ENCODE measurements around the gene ZNHIT2.

DNA sequence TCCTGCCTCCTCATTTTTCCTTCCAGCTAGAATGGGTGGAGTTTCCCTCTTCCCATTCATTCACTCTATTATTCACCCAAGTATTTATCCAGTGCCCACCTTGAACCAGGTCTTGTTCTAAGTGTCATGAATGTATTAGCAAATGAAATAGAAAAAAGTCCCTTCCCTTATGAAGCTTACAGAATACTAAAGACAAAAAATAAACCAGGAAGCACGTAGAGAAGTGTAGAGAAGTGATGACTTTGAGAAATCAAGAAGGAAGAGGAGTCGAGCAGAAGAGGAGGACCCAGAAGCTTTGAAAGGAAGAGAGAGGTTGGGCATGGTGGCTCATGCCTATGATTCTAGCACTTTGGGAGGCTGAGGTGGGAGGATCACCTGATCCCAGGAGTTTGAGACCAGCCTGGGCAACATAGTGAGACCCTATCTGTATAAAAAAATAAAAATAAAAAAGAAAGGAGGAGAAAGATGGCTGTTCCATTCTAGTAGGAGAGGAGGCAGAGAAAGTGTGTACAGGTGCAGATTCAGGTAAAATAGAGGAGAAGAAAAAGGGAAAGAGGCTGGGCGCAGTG, 33.9 kb upstream of the ZNHIT2 start:
- TF ChIP-seq, protein P1, sequence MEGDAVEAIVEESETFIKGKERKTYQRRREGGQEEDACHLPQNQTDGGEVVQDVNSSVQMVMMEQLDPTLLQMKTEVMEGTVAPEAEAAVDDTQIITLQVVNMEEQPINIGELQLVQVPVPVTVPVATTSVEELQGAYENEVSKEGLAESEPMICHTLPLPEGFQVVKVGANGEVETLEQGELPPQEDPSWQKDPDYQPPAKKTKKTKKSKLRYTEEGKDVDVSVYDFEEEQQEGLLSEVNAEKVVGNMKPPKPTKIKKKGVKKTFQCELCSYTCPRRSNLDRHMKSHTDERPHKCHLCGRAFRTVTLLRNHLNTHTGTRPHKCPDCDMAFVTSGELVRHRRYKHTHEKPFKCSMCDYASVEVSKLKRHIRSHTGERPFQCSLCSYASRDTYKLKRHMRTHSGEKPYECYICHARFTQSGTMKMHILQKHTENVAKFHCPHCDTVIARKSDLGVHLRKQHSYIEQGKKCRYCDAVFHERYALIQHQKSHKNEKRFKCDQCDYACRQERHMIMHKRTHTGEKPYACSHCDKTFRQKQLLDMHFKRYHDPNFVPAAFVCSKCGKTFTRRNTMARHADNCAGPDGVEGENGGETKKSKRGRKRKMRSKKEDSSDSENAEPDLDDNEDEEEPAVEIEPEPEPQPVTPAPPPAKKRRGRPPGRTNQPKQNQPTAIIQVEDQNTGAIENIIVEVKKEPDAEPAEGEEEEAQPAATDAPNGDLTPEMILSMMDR (IDR thresholded peaks at IDR 0.05): no peak
- no peak for TF ChIP-seq EP300 (IDR thresholded peaks at IDR 0.05; ENCODE audit: low read depth)
